H1 (cell line): ENCODE measurements around the gene SAMD4A. TPM values are rescaled to one million over a fixed set of nuclear protein-coding genes. Genes with fewer than 3 reads are reported as not detected.

Experiments used
- CTCF ChIA-PET: fragments of 300-600 bp; sonication (Branson Sonifier 250); formaldehyde crosslinking; loops from one replicate; lab custom pipeline; 2021; ENCODE audit not compliant: partially characterized antibody; lab: Charles Lee
- POLR2A ChIA-PET: fragments of 300-600 bp; sonication (Branson Sonifier 250); formaldehyde crosslinking; loops from one replicate; lab custom pipeline; 2021; ENCODE audit warnings: inconsistent platforms; ENCODE audit not compliant: partially characterized antibody; lab: Charles Lee
- DNase-seq, 2 experiments: peaks; one replicate each; pipeline versions ENCODE4 v3.0.0 to v3.0.0-alpha.2; 2010 to 2022; ENCODE audit warnings: low spot score in 2 of 2, low read depth in 1 of 2, mixed read lengths in 1 of 2
- FAIRE-seq: peaks from 2 replicates; lab custom pipeline; 2011; peaks lifted over from hg19 to GRCh38; lab: Jason Lieb, UNC
- H2AFZ ChIP-seq: 2 replicates; pipeline ENCODE4 v1.8.1; 2012; ENCODE audit warnings: low read length, inconsistent platforms
- H2AK5ac ChIP-seq: 2 replicates; pipeline ENCODE4 v1.6.1; 2013; ENCODE audit warnings: low read depth, low read length
- H2BK120ac ChIP-seq: replicated peaks from 2 replicates; pipeline ENCODE3; 2013; ENCODE audit warnings: low read depth, low read length, inconsistent platforms
- H2BK12ac ChIP-seq: 2 replicates; pipeline ENCODE4 v1.6.1; 2013; ENCODE audit warnings: low read depth, low read length
- H2BK15ac ChIP-seq: 2 replicates; pipeline ENCODE4 v1.6.1; 2013; ENCODE audit warnings: low read length
- H2BK20ac ChIP-seq: 2 replicates; pipeline ENCODE4 v1.6.1; 2013; ENCODE audit warnings: low read length
- H2BK5ac ChIP-seq: 2 replicates; pipeline ENCODE4 v1.6.1; 2013; ENCODE audit warnings: low read depth, low read length
- H3K14ac ChIP-seq: 2 replicates; pipeline ENCODE4 v1.6.1; 2013; ENCODE audit warnings: inconsistent platforms; ENCODE audit not compliant: insufficient read length
- H3K18ac ChIP-seq: 2 replicates; pipeline ENCODE4 v1.6.1; 2013; ENCODE audit warnings: low read length; ENCODE audit errors: extremely low read depth
- H3K23ac ChIP-seq: 2 replicates; pipeline ENCODE4 v1.6.1; 2013; ENCODE audit warnings: inconsistent platforms; ENCODE audit not compliant: insufficient read length
- H3K23me2 ChIP-seq: 2 replicates; pipeline ENCODE4 v1.6.1; 2013; ENCODE audit warnings: low read depth, low read length
- H3K27ac ChIP-seq: 2 replicates; pipeline ENCODE4 v1.6.1; 2011; ENCODE audit warnings: low read depth, low read length, inconsistent platforms
- H3K27me3 ChIP-seq, 4 experiments: replicated peaks in 1 of 4; 1 replicate in 1 of 4; 2 replicates in 3 of 4; pipeline versions ENCODE4 v1.6.1 to v1.8.1; 2011 to 2013; ENCODE audit warnings: low read length in 3 of 4, mild to moderate bottlenecking in 3 of 4, inconsistent platforms in 2 of 4, mixed read lengths in 2 of 4, moderate library complexity in 1 of 4; ENCODE audit not compliant: control insufficient read depth in 3 of 4, insufficient read depth in 3 of 4; ENCODE audit errors: extremely low read depth in 1 of 4
- H3K36me3 ChIP-seq, 4 experiments: 2 replicates each; pipeline versions ENCODE4 v1.6.1 to v1.8.1; 2011 to 2013; ENCODE audit warnings: mild to moderate bottlenecking in 4 of 4, low read length in 3 of 4, moderate library complexity in 2 of 4, control low read depth in 1 of 4, inconsistent platforms in 1 of 4; ENCODE audit not compliant: insufficient read depth in 4 of 4, control insufficient read depth in 2 of 4
- H3K4ac ChIP-seq: replicated peaks from 2 replicates; pipeline ENCODE3; 2013; ENCODE audit warnings: low read length, low read depth, mixed read lengths, inconsistent platforms; ENCODE audit not compliant: insufficient read length
- H3K4me1 ChIP-seq, 4 experiments: replicated peaks in 1 of 4; 1 replicate in 1 of 4; 2 replicates in 3 of 4; pipeline versions ENCODE4 v1.6.1 to v1.8.1; 2011 to 2013; ENCODE audit warnings: low read length in 3 of 4, inconsistent platforms in 2 of 4, mixed read lengths in 1 of 4; ENCODE audit not compliant: insufficient read depth in 4 of 4, control insufficient read depth in 3 of 4
- H3K4me2 ChIP-seq, 2 experiments: 2 replicates each; pipeline versions ENCODE4 v1.6.1 to v1.8.1; 2011 to 2013; ENCODE audit warnings: low read depth in 2 of 2, low read length in 2 of 2, control low read depth in 1 of 2, inconsistent platforms in 1 of 2, mild to moderate bottlenecking in 1 of 2; ENCODE audit not compliant: insufficient read depth in 1 of 2
- H3K4me3 ChIP-seq, 4 experiments: fragments of 200-600, 300-600 bp in 1 of 4; sonication (generic), shearing (Covaris generic), sonication (Bioruptor Twin) in 1 of 4; 2 replicates each; pipeline versions ENCODE4 v1.5.1 to v1.8.1; 2011 to 2016; ENCODE audit warnings: low read length in 4 of 4, low read depth in 3 of 4, control low read depth in 2 of 4, inconsistent platforms in 2 of 4, mild to moderate bottlenecking in 2 of 4, mixed read lengths in 1 of 4, moderate library complexity in 1 of 4; ENCODE audit not compliant: insufficient read depth in 2 of 4; ENCODE audit errors: extremely low read depth in 1 of 4
- H3K56ac ChIP-seq: replicated peaks from 2 replicates; pipeline ENCODE3; 2013; ENCODE audit warnings: low read depth, mild to moderate bottlenecking, mixed read lengths, low read length, inconsistent platforms; ENCODE audit not compliant: insufficient read length
- H3K79me1 ChIP-seq: 2 replicates; pipeline ENCODE4 v1.6.1; 2013; ENCODE audit warnings: low read depth, low read length, control low read depth
- H3K79me2 ChIP-seq, 2 experiments: 2 replicates each; pipeline versions ENCODE4 v1.6.1 to v1.8.1; 2012 to 2013; ENCODE audit warnings: low read length in 2 of 2, mild to moderate bottlenecking in 2 of 2, inconsistent platforms in 1 of 2; ENCODE audit not compliant: insufficient read depth in 2 of 2, control insufficient read depth in 1 of 2
- H3K9ac ChIP-seq, 4 experiments: replicated peaks in 1 of 4; 1 replicate in 1 of 4; 2 replicates in 3 of 4; pipeline versions ENCODE4 v1.6.1 to v1.8.1; 2011 to 2013; ENCODE audit warnings: low read depth in 3 of 4, low read length in 3 of 4, control low read depth in 2 of 4, mild to moderate bottlenecking in 2 of 4, moderate library complexity in 2 of 4, inconsistent platforms in 1 of 4; ENCODE audit errors: extremely low read depth in 1 of 4
- H3K9me3 ChIP-seq, 2 experiments: 2 replicates each; pipeline versions ENCODE4 v1.6.1 to v1.8.1; 2012 to 2013; ENCODE audit warnings: mild to moderate bottlenecking in 2 of 2, moderate library complexity in 2 of 2, control low read depth in 1 of 2, inconsistent platforms in 1 of 2, low read depth in 1 of 2, low read length in 1 of 2, mixed read lengths in 1 of 2; ENCODE audit not compliant: insufficient read depth in 2 of 2
- H4K20me1 ChIP-seq, 2 experiments: replicated peaks in 1 of 2; 2 replicates each; pipeline versions ENCODE3 to v1.8.1; 2011 to 2013; ENCODE audit warnings: inconsistent platforms in 2 of 2, low read length in 2 of 2, mild to moderate bottlenecking in 1 of 2; ENCODE audit not compliant: insufficient read depth in 2 of 2, control insufficient read depth in 1 of 2
- H4K5ac ChIP-seq: 2 replicates; pipeline ENCODE4 v1.6.1; 2013; ENCODE audit warnings: low read length, low read depth, mixed read lengths, inconsistent platforms; ENCODE audit not compliant: insufficient read length
- H4K8ac ChIP-seq: 2 replicates; pipeline ENCODE4 v1.8.0; 2013; ENCODE audit warnings: mild to moderate bottlenecking, moderate library complexity, low read length, inconsistent platforms; ENCODE audit not compliant: insufficient read depth; ENCODE audit errors: extremely low read depth
- H4K91ac ChIP-seq: replicated peaks from 2 replicates; pipeline ENCODE3; 2013; ENCODE audit warnings: low read length, mixed read lengths, inconsistent platforms; ENCODE audit not compliant: insufficient read length
- CTBP2 ChIP-seq: IDR thresholded peaks from 2 replicates; pipeline ENCODE4 v1.7.0; 2011; ENCODE audit warnings: borderline replicate concordance, mild to moderate bottlenecking, moderate library complexity, mixed read lengths, low read length; ENCODE audit not compliant: insufficient read depth, insufficient read length
- E2F6 ChIP-seq: IDR thresholded peaks from 2 replicates; pipeline ENCODE4 v1.6.1; 2012; ENCODE audit warnings: inconsistent platforms
- HDAC6 ChIP-seq: IDR thresholded peaks from one replicate; pipeline ENCODE4 v1.7.1; 2012; ENCODE audit warnings: low read depth, mild to moderate bottlenecking, inconsistent platforms, low read length, moderate library complexity
- KDM5A ChIP-seq: fragments of 200-600 bp; IDR thresholded peaks from 2 replicates; pipeline ENCODE4 v1.7.1; 2012; ENCODE audit warnings: mild to moderate bottlenecking, low read length, inconsistent platforms, mixed read lengths
- POLR2AphosphoS5 ChIP-seq: IDR thresholded peaks from 2 replicates; pipeline ENCODE4 v1.6.1; 2011; ENCODE audit warnings: low read depth, low read length
- SIX5 ChIP-seq: IDR thresholded peaks from 2 replicates; pipeline ENCODE4 v1.6.1; 2011; ENCODE audit warnings: mild to moderate bottlenecking, low read depth, low read length
- SP2 ChIP-seq: IDR thresholded peaks from 2 replicates; pipeline ENCODE4 v1.6.1; 2012; ENCODE audit warnings: mild to moderate bottlenecking, low read length, inconsistent platforms
- TAF1 ChIP-seq: IDR thresholded peaks from 2 replicates; pipeline ENCODE4 v1.6.1; 2011; ENCODE audit warnings: mild to moderate bottlenecking, low read depth, low read length
- TCF12 ChIP-seq: IDR thresholded peaks from 2 replicates; pipeline ENCODE4 v1.6.1; 2011; ENCODE audit warnings: low read depth, mild to moderate bottlenecking, low read length
- TEAD4 ChIP-seq: IDR thresholded peaks from 2 replicates; pipeline ENCODE4 v1.6.1; 2012; ENCODE audit warnings: low read depth, low read length, inconsistent platforms, mixed read lengths
- polyA plus RNA-seq, 7 experiments: library from polyadenylated mRNA; depleted of rRNA in 3 of 7; stranded (reverse) in 5 of 7; unstranded in 2 of 7; fragments of >200 nt in 5 of 7; fragments of 200-250 nt in 2 of 7; gene quantifications; 1 replicate in 5 of 7; 2 replicates in 1 of 7; 4 replicates in 1 of 7; pipeline versions ENCODE4 v1.2.1 to v1.2.3, GENCODE V29; 2011 to 2013; ENCODE audit warnings: missing spikeins in 2 of 7, mixed read lengths in 2 of 7
- total RNA-seq: library from RNA; stranded (reverse); fragmentation: NEBNext Ultra II Directional; extraction: Animal tissue kit (Norgen Biotek cat#: 25700); gene quantifications from 2 replicates; pipeline ENCODE4 v1.2.1, GENCODE V29; 2021
- TF ChIP-seq, protein P1 (sequence below): IDR thresholded peaks from 2 replicates; pipeline ENCODE4 v1.6.1; 2011; ENCODE audit warnings: low read depth, mild to moderate bottlenecking, low read length; ENCODE audit not compliant: insufficient read depth

The SAMD4A gene
- total and polyA plus RNA-seq, 2 of the 8 experiments (the other 6 are each of a cell fraction or from before 2014, with no cell fraction given) = 2.4 to 12.3 TPM

- no peak overlapping the region for H2BK5ac ChIP-seq
- peaks cover 0 to 11% (median 2%) of the 10 kb centered on the region in 4 experiments; a peak in 3 of 7 replicates for H3K4me1 ChIP-seq
- no peak overlapping the region for H3K9ac ChIP-seq
- H3K27ac ChIP-seq = no peak overlapping the region
- H2BK120ac ChIP-seq = no peak overlapping the region
- no peak overlapping the region for H4K8ac ChIP-seq
- CTCF ChIA-PET = interaction anchor here (1.1 to 1.9 kb wide), 4 partner anchors 10 to 152 kb away, joined by 3 to 8 read pairs (median 4); no protein-coding TSS in a partner anchor
- no peaks in the 10 kb centered on the region for H3K27me3 ChIP-seq
- H3K4me2 ChIP-seq = no peak overlapping the region
- H2BK15ac ChIP-seq = no peak overlapping the region
- no peak overlapping the region for H2BK20ac ChIP-seq
- FAIRE-seq = no peak
- no peak overlapping the region for H3K4ac ChIP-seq
- TF ChIP-seq, protein P1, sequence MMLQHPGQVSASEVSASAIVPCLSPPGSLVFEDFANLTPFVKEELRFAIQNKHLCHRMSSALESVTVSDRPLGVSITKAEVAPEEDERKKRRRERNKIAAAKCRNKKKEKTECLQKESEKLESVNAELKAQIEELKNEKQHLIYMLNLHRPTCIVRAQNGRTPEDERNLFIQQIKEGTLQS = no peak
- no peak for TF ChIP-seq POLR2AphosphoS5
- no peak for TF ChIP-seq TAF1
- TF ChIP-seq CTBP2 = no peak
- TF ChIP-seq HDAC6 = no peak
- no peak for TF ChIP-seq KDM5A
- no peak for TF ChIP-seq SIX5
- TF ChIP-seq TEAD4 = no peak
- TF ChIP-seq TCF12 = no peak
- no peak for TF ChIP-seq SP2
- TF ChIP-seq E2F6 = no peak
- H3K79me1 ChIP-seq = no peaks in the 10 kb centered on the region; the same call in 1 of the 2 replicates
- H4K5ac ChIP-seq = no peak overlapping the region
- H3K23ac ChIP-seq = no peak overlapping the region
- DNase-seq = no peak
- H3K56ac ChIP-seq = no peak overlapping the region
- no peaks in the 10 kb centered on the region for H3K79me2 ChIP-seq
- POLR2A ChIA-PET = no interaction called here
- no peaks in the 10 kb centered on the region for H4K20me1 ChIP-seq
- no peak overlapping the region for H2AFZ ChIP-seq
- H3K9me3 ChIP-seq = no peaks in the 10 kb centered on the region
- no peak overlapping the region for H3K18ac ChIP-seq
- no peak overlapping the region for H2AK5ac ChIP-seq
- no peak overlapping the region for H3K14ac ChIP-seq
- H2BK12ac ChIP-seq = no peak overlapping the region
- no peaks in the 10 kb centered on the region for H3K36me3 ChIP-seq
- H3K23me2 ChIP-seq = no peaks in the 10 kb centered on the region; the same call in 1 of the 2 replicates
- H4K91ac ChIP-seq = no peak overlapping the region
- no peak overlapping the region for H3K4me3 ChIP-seq
Observed at GRCh38 chr14:54621686-54622085, 54.8 kb downstream of the SAMD4A start.
